ENCODE data around the gene CLDN6. TPM values are rescaled to one million over a fixed set of nuclear protein-coding genes. Genes with fewer than 3 reads are reported as not detected.
A peak's percentile ranks its signal among the peaks of the same experiment; 100 is the strongest.

Gene CLDN6
- total and polyA plus RNA-seq, 2 of the 13 experiments (the other 11 are each of a cell fraction or from before 2014, with no cell fraction given): 5.9 to 7.6 TPM

GRCh38 chr16:2980227-2981176 is 37.5 kb downstream of the CLDN6 start, which contains the start of gene PKMYT1 (continued):
- TF ChIP-seq ELF4 (CRISPR knock-in tag; IDR thresholded peaks at IDR 0.05; ENCODE audit: borderline replicate concordance): peak; percentile 69; the same call in 1 of the 2 replicates
- no peak for TF ChIP-seq ZBTB21 (CRISPR knock-in tag; IDR thresholded peaks at IDR 0.05)
- no peak for TF ChIP-seq ZNF503 (CRISPR knock-in tag; IDR thresholded peaks at IDR 0.05)
- no peak for TF ChIP-seq FOXP4 (CRISPR knock-in tag; IDR thresholded peaks at IDR 0.05)
- TF ChIP-seq ZGPAT (CRISPR knock-in tag; IDR thresholded peaks at IDR 0.05): no peak
- TF ChIP-seq TARDBP (CRISPR knock-in tag; IDR thresholded peaks at IDR 0.05): no peak
- TF ChIP-seq HOXA9 (CRISPR knock-in tag; IDR thresholded peaks at IDR 0.05; ENCODE audit: borderline replicate concordance): no peak
- no peak for TF ChIP-seq JARID2 (CRISPR knock-in tag; IDR thresholded peaks at IDR 0.05; ENCODE audit: insufficient replicate concordance)
- no peak for TF ChIP-seq ZBTB8A (CRISPR knock-in tag; IDR thresholded peaks at IDR 0.05; ENCODE audit: borderline replicate concordance, low read depth)
- TF ChIP-seq FOXO1 (CRISPR knock-in tag; IDR thresholded peaks at IDR 0.05): no peak
- no peak for TF ChIP-seq RELA (CRISPR knock-in tag; IDR thresholded peaks at IDR 0.05)
- TF ChIP-seq TFDP2 (CRISPR knock-in tag; IDR thresholded peaks at IDR 0.05): peak; percentile 93
- TF ChIP-seq E2F1 (CRISPR knock-in tag; IDR thresholded peaks at IDR 0.05): peak; percentile 75
- TF ChIP-seq ZNF713 (CRISPR knock-in tag; IDR thresholded peaks at IDR 0.05): 0 out of 2 replicates have a peak, but pooled peaks have one; percentile 18
- no peak for TF ChIP-seq ZEB1 (IDR thresholded peaks at IDR 0.05; ENCODE audit: insufficient replicate concordance, low read depth)
- TF ChIP-seq ZNF839 (CRISPR knock-in tag; IDR thresholded peaks at IDR 0.05; ENCODE audit: borderline replicate concordance): 0 out of 2 replicates have a peak, but pooled peaks have one; percentile 28
- TF ChIP-seq TEF (CRISPR knock-in tag; IDR thresholded peaks at IDR 0.05): peak; percentile 59; the same call in 1 of the 2 replicates
- no peak; the same call in 1 of the 2 replicates for TF ChIP-seq ZNF703 (CRISPR knock-in tag; IDR thresholded peaks at IDR 0.05; ENCODE audit: borderline replicate concordance)
- no peak; the same call in 1 of the 2 replicates for TF ChIP-seq ZNF17 (CRISPR knock-in tag; IDR thresholded peaks at IDR 0.05)
- no peak for TF ChIP-seq ZNF7 (CRISPR knock-in tag; IDR thresholded peaks at IDR 0.05)
